Measurements from ENCODE around the gene ARL14EP.

Gene ARL14EP

DNA sequence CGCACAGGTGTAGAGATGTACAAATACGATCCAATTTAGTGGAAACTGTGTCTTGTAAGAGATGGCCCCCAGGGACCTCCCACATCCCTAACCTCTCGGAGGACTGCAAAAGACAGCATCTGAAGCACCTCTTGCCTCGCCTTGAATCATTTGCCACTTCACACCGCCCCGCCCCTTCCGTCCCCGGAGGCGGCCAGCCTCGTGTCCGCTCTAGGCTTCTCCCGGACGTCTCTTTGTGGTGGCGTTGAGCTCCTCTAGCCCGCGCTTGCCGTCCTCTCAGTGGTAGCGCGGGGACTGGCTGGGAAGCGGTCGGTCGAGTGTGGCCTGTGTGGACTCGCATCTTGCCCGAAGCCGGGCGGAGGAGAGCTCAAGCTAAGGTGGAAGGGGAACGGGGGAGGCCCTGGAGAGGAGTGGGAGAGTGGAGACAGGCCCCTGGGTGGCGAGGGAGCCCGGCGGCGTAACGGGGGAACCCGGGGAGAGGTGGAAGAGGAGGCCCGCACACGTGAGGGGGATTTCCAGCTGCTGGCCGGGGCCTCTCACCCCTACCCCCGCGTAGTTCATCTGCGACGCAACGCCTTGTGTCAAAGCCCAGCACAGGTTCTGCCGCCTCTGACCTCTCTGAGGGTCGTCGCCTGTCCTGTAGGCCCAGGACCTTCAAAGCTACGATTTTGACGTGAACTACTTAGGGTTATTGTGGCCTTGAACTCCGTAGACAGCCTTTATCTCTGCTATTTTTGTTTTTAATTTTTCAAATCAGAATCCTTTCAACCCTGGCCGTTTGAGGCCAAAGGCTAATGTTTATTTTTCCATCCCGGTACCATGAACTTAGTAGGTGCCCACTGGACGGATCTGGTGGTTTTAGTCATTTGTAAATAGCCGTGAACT lies at the start of gene ARL14EP:
Gene ARL14EP (plus strand): TSS at position 279 of the 885 bp plus-strand sequence. CDS start 7,845 bp downstream, outside the sequence.
- peak; percentile 94 for DNase-seq (ENCODE audit: low spot score)

DNA sequence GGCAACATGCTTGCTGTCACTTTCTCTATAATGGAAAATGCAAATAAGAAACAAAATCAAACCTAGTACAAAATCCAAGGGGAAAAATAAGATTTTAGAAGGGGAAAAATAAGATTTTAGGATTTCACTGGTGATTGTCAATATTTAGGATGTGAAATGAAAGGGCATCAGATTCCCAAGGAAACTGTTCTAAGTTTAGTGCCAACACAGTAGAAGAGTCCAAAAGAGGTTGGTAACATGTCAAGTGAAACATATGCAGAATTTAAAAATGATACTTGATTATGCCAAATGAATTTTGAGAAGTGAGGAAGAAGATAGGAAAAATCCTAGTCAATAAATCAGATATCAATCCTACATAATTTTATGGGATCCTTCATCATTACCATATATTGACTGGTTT lies 45.7 kb upstream of the ARL14EP start:
- DNase-seq (ENCODE audit: low spot score): no peak

DNA sequence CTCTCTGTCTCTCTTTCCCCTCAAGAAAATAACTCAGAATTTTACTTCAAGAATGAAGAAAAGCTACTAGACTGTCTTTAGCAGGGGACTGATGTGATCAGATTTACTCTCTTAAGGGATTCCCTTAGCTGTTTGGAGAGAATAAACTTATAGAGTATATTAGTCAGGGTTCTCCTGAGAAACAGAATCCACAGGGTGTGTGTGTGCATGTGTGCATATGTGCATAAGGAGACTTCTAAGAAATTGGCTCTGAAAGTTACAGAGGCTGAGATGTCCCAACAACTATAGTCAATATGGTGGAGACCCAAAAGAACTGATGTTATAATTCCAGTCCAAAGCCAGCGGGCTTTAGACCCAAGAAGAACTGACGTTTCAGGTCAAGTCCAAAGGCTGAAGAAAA lies 43.1 kb upstream of the ARL14EP start:
- DNase-seq (ENCODE audit: low spot score): no peak

DNA sequence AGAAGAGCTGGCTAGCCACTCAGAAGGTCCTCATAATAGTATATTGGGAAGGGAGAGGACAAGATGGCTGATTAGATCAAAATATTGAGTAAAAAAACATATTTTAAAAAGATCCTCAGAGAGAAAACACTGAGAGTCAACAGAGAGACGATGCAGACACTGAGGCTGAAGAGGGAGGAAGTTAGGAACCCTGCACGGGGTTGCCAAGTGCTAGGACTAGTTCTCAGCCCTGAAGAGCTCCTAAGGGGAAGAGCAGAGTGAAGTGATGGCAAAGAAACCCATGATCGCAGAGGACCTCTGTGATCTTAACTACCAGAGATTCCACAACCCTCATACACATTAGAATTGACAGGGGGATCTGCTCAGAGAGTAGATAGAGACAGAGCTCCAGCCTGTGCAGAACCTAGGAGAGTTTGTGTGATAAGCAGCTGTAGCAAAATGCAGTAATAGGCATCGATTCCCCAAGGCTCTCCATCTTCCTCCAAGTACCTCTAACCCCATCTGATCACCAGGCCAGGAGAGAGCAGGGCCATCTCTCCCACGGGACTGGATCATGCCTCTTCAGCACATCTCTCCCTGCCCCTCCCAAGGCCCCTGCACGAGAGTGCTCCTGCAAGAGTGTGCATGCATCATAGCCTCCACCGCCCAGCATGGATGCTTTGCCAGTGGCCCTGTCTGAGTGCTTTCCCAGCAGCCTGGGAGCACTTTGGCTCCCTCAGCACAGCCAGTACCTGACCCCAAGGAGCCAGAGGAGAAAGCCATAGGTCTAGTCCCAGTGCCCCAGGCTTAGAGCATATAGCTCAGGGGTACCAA lies 41.2 kb upstream of the ARL14EP start:
- DNase-seq (ENCODE audit: low spot score): no peak

DNA sequence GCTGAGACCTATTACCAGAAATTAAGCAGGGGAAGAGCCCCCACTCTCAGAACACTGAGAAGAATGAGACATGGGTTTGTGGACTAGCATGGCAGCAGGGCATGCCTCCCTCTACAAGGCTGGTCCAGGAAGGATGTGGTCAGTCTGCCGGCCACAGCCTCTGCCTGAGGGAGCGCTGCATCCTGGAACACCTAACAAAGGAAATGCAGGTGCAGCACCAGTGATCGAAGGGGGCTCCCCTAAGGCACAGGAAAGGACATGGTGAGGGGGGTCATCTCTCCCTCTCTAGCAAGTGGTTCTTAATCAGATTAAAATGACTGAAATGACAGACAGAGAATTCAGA lies 40.6 kb upstream of the ARL14EP start:
- DNase-seq (ENCODE audit: low spot score): no peak

DNA sequence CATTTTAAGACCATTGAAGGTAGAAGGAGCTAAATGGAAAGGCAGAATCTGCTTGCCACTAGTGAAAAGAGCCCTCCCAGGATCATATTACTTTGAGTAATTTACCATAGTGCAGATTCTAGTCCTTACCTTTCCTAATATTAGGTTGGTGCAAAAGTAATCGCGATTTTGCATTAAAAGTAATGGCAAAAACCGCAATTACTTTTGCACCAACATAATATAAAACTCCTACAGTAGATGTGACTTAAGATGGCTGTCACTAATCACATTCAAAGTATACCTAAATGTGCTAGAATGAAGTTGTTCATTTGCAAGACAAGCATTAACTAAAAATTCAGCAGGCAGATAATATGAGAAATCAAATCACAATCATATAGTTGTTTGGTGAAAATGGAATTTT lies 38.1 kb upstream of the ARL14EP start:
- DNase-seq (ENCODE audit: low spot score): no peak

DNA sequence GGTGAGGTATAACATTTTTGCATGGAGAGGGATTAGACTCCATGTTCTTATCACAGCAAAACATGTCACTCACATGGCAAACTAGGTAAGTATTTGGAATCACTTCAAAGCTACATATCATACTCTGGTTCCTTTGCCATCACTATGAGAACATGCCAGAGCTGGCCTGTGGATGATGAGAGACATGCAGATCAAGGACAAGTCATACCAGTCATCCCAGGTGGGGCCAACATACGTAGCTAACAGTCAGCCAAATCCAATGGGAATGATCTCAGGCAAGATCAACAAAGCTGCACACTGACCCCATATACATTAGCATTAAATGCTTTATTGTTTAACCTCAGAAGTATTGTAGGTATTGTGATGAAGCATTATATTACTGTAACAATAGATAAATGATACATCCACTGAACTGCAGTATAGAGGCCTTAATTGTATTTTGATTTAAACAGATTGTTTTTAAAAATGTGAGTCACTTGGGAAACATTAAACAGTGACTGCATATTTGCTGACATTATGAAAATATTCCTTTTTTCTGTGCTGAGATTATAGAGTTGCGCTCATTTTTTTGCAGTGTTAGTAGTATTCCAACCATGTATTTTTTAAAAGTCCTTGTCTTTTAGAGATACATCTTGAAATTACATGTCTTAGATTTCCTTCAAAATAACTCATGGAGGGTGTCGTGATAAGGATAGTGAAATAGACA lies 37.3 kb upstream of the ARL14EP start:
- DNase-seq (ENCODE audit: low spot score): no peak

DNA sequence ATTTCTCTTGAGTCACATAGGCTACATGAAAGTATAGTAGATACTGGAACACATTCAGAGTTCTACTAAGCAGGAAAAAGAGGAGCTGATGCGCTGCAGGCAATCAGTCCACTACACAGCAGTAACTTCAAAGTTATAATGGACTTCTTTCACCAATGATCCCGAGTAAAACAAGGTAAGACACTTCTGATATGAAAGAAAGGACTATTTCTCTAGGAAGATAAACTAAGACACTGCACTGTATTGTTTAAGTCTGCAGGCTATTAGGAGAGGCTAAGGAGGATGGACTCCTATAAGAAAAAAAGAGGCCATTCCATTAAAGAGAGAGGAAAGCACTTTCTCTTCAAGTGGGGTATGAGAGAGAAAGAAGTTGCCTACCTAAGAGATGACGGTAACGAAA lies 31.6 kb upstream of the ARL14EP start:
- no peak for DNase-seq (ENCODE audit: low spot score)

DNA sequence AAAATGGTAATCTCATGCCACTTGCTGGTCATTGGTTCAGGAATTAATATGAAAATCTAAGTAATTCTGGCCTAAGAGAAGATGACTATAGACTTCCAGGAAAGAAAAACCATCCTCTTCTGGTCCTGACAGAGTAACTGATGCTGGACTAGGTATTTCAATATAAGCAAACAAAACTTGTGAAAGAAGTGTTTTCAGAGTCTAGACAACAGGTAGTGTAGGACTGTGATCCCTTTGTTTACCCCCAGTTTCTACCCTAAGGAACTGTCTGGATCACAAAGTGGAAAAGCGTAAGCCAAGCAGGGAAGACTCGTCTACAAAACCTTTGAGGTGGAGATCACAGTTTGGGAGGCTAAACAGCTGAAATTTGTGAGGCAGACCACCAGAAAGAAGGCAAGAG lies 30.4 kb upstream of the ARL14EP start:
- DNase-seq (ENCODE audit: low spot score): no peak

DNA sequence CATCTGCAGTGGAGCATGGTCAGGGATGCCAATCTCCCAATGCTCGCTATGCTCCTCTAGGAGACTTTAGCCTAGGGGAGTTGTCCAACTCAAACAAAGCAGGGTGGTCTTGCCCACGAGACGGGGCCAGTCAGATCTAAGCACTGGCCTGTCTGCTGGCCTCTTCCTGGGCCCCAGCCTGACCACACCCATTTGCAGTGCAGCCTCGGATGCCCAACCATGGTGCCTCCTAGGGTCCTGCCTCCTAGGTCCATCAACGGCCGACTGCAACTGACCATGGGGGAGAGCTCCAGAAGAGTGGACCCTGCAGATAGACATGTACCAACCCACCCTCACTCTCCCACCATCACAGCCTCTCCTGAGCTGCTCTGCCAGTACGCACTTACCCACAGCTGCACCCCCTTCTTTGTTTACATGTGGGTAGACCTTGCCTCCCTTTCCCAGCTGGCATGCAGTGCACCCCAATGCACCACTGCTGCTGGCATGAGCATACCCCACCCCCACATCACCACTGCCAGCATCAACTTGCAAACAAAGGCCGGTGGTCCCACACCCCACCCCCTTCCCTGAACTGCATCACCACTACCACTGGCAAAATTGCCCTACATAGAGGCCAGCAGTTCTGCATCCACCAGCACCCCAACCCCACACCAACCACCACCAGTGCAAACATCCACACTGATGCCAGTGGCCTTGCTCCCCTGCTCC lies 27.6 kb upstream of the ARL14EP start:
- no peak for DNase-seq (ENCODE audit: low spot score)

DNA sequence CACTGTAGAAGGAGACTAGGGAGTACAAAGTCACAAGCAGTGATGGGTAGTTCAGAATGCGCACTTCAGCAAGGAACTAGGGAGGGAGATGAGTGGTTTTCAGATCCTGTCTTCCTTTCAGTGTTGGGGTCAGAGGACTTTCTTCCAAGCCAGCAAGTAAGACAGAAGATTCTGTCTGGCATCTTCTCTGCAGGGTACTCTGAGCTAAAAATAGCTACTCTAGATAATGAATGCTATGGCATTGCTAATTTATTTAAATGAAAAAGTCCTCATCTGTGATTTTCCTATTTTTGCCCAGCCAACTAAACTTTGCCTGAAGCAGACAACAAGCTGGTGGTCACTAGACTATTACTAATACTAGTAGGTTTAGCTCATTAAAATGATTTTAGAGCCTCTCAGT lies 18.3 kb upstream of the ARL14EP start:
- DNase-seq (ENCODE audit: low spot score): no peak

DNA sequence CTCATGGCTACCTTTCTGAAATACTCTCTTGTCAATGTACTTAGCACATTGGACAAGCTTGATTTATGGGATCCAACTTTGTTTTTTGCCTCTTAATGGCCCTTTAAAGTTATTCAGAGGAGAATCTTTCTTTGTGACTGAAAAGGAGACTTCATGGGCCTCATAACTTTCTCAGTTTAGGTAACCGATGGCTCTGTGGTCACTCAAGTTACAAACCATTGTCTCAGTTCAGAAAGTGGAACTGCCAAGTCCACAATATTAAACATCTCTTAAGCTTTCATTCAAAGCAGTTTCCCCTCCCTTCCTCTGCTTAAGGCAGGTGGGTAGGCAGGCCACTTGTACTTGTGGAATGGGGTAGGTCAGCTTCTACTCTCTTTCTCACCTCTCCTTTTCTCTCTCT lies 12.3 kb upstream of the ARL14EP start:
- no peak for DNase-seq (ENCODE audit: low spot score)

DNA sequence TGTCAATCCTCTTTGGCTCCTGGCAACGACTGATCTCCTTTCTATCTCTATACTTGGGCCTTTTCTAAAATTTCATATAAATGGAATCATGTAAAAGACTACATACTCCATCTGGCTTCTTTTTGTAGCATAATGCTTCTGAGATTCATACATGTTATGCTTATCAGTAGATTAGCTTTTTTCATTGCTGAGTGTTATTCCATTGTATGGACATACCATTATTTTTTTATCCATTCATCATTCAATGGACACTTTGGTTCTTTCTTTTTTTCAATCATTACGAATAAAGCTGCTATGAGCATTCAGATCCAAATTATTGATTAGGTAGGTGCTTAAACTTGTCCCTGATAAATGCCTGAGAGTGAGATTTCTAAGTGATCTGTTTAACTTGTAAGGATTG lies 11.7 kb upstream of the ARL14EP start:
- no peak for DNase-seq (ENCODE audit: low spot score)

DNA sequence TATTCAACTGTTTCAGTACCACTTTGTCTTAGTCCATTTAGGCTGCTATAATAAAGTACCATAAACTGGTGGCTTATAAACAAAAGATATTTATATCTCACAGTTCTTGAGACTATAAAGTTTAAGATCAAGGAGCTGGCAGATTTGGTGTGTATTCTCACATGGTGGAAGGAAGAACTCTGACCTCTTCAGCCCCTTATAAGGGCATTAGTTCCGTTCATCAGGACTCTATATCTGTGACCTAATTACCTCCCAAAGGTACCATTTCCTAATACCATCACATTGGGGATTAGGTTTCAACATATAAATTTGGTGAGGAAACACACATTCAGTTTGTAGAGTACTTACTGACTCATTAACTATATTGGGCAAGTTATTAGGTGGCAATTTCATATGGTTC lies 10.7 kb upstream of the ARL14EP start:
- no peak for DNase-seq (ENCODE audit: low spot score)

DNA sequence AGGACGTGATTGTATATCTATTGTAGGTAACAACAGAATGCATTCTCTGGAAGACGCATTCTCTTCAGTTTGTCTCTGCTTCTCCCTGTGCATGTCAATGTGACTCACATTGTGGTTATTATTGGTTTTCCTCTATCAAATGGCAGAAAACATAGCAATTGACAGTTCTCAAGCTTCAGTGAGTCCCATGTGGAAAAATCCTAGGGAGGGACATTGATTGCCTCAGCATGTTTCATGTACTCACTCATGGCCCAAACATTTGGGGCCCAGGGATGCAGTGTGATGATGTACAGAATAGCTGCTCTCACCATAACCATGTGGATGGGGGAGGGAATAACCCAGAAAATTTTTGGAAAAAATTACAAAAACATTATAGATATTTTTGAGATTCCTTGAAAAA lies 9.3 kb upstream of the ARL14EP start:
- DNase-seq (ENCODE audit: low spot score): no peak

DNA sequence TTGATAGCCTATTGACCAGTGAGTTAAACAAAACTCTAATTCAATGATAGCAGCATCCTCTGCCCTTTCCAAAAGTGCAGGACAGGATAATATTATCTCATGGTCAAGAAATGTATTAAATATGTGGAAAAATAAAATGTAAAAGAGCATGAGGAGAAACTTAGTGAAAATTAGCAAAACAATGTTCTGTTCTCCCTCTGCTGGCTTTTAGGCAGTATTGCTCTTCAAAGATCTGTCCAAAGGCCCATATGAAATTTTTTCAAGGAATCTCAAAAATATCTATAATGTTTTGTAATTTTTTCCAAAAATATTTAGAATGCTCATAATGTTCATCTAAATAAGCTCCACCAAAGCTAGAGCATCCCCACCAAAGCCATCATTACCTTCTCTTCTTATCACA lies 8.3 kb upstream of the ARL14EP start:
- no peak for DNase-seq (ENCODE audit: low spot score)

DNA sequence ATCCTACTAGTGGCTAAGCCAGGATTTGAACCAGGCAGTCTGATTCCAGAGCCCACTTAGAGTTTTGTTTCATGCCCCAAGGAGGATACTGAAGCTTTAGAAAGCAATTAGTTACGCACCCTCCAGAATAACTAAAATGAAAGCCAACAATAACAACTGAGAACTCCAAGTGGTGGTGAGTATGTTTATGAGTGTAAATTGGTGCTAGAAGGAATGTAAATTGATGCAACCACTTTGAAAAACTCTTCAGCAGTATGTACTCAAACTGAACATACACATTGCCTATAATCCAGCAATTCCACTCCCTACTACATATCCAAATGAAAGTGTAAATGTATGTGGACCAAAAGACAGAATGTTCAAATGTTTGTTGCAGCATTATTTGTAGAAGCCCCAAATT lies 6.7 kb upstream of the ARL14EP start:
- no peak for DNase-seq (ENCODE audit: low spot score)

DNA sequence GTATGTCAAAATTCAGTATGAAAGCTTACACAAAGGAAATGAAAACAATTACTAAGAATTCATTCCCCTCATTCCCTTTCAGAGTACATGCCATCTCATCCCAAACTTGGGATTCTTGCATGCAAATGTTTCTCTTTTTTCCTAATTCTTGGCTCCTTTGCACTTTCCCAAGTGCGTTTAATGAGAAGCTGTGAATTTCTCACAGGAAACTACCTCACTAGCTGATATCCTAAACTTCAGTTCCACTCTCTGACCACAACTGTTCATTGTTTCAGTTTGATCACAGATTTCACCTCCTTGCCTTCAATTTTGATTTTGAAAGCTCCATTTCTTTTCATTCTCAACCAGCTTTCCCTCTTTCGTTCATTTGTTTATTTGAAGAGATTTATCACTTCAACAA lies 5.9 kb upstream of the ARL14EP start:
- no peak for DNase-seq (ENCODE audit: low spot score)

DNA sequence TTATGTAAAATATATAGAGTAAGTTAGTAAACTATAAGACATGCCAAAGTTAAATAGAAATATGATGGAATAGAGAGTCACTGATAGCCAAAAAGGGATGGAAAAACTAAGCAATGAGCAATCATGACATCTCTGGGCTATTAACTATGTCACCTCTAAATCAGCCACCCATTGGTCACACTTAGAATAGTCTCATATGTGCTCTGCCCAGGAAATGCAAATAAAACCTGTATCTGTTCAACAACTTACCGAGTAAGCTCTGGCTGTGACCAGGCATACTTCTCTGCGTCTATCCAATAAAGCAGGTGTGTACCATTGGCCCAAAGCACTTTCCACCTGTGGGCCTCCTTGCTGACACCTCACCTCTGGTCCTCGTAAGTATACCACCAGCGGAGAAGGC lies 1.6 kb upstream of the ARL14EP start:
- no peak for DNase-seq (ENCODE audit: low spot score)

DNA sequence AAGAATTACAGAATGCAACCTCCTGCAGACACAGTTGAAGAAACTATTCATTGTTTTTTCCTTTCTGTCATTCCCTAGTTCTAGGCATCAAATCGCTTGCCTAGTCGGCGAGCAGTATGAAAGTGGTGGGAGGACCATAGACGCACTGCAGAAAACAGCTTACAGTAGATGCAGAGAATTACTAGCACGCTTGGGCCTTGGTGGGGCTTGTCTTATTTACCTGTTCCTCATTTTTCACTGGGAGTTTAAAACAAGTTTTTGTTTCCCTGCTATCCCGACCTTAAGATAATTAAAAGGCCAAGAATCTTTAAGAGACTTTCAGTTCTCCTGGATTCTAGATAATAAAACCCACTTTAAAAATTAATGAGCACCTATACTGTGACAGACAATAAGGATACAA lies 713 bp upstream of the ARL14EP start:
- DNase-seq (ENCODE audit: low spot score): no peak

DNA sequence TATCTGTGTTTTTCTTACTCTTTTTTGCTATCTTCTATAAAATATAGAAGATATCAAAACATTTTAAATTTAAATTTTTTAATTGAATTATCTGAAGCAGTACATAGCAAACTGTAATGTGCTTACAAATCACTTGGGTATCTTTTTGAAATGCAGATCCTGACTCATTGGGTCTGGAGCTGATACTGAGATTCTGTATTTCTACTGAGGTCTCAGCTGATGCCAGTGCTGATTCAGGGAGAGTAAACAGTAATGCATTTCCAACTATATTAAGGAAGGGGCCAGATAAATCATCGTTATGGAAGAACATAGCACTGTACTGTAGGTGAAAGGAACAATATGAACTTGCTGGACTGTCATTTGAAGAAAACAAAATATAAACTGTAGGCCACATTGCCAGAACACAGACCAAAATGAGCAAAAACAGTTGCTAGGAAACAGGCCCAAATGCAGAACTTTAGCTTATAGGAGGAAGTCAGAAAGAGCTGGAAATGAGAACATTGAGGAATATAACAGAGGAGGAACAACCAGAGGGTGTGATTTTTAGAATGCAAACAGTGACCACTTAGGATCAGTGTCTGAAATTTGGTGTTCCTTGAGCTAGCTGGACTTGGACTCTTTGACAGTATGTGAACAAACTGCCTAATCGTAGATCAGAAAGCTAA lies 3.3 kb downstream of the ARL14EP start:
- peak; percentile 9 for DNase-seq (ENCODE audit: low spot score)

DNA sequence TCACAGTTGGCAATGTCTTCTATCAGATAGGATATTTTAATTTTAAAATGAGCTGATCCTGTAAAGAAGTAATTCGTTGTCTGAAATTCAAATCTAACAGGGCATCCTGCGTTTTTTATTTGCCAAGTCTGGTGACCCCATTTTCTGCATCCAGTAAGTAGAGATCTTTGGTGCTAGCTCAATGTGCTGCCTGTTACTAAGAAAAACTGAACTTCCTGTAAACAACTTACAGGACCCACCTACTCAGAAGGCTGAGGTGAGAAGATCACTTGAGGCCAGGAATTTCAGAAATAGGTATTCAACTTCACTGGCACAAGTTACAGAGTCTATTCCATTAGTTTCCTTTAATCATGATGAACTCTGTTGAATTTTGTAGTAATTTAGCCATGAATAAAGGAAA lies 4.0 kb downstream of the ARL14EP start:
- DNase-seq (ENCODE audit: low spot score): no peak

All from GM03348 (cell line).